C4-2B (cell line): ENCODE data around the gene RFC2.

ENCODE experiments used
- CTCF ChIP-seq: fragments of 450-650 bp; conservative IDR thresholded peaks from 2 replicates; pipeline ENCODE4 v1.5.1; 2017; ENCODE audit warnings: mild to moderate bottlenecking
- ZFX ChIP-seq: fragments of 450-650 bp; IDR thresholded peaks from 2 replicates; pipeline ENCODE4 v1.6.1; 2017

- TF ChIP-seq CTCF = no peak
- no peak for TF ChIP-seq ZFX
These were observed 23.6 kb downstream of the RFC2 start for GRCh38 chr7:74230446-74231231.
